A549 (cell line): Measurements from ENCODE around the gene H6PD. TPM values are rescaled to one million over a fixed set of nuclear protein-coding genes. Genes with fewer than 3 reads are reported as not detected.

Experiments used
- ATAC-seq, 2 experiments: fragments of 200-7000 bp in 1 of 2; fragments of >200 bp in 1 of 2; cut with Nextera tagmentation in 1 of 2; cut with Tn5 transposase in 1 of 2; 3 replicates each; pipeline versions ENCODE4 v1.8.0 to v1.9.1; 2018 to 2020; ENCODE audit warnings: mild to moderate bottlenecking in 1 of 2, moderate library complexity in 1 of 2
- CTCF ChIA-PET: fragments of 300-600 bp; sonication (Branson Sonifier 250); formaldehyde crosslinking; extraction: SDS; loops from one replicate; lab custom pipeline; 2021; ENCODE audit warnings: antibody characterized with exemption, inconsistent platforms; lab: Yijun Ruan, JAX
- POLR2A ChIA-PET: fragments of 350-600 bp; formaldehyde crosslinking; extraction: SDS; loops from one replicate; lab custom pipeline; 2021; ENCODE audit warnings: antibody characterized with exemption, inconsistent platforms; lab: Yijun Ruan, JAX
- DNase-seq, 2 experiments: peaks; one replicate each; pipeline versions ENCODE4 v3.0.0 to v3.0.0-alpha.2; 2011 to 2016; ENCODE audit warnings: low read depth in 1 of 2, low spot score in 1 of 2
- FAIRE-seq: peaks from 2 replicates; lab custom pipeline; 2011; peaks lifted over from hg19 to GRCh38; lab: Jason Lieb, UNC
- H3K27ac ChIP-seq, 2 experiments: fragments of >200 bp; sonication (Bioruptor Twin); formaldehyde crosslinking; 3 replicates each; pipeline ENCODE4 v1.5.1; 2016 to 2017
- H3K4me1 ChIP-seq: fragments of >200 bp; sonication (Bioruptor Twin); formaldehyde crosslinking; 3 replicates; pipeline ENCODE4 v1.6.1; 2016
- H3K4me2 ChIP-seq: fragments of >200 bp; sonication (Bioruptor Twin); formaldehyde crosslinking; 3 replicates; pipeline ENCODE4 v1.6.1; 2016
- H3K4me3 ChIP-seq: fragments of >200 bp; sonication (Bioruptor Twin); formaldehyde crosslinking; 3 replicates; pipeline ENCODE4 v1.5.1; 2016
- H3K9me3 ChIP-seq: fragments of >200 bp; sonication (Bioruptor Twin); formaldehyde crosslinking; 3 replicates; pipeline ENCODE4 v1.6.1; 2016
- BHLHE40 ChIP-seq: IDR thresholded peaks from 2 replicates; pipeline ENCODE4 v1.6.1; 2012; ENCODE audit warnings: low read depth, low read length, inconsistent platforms
- CHD4 ChIP-seq: fragments of 200-600 bp; sonication (generic); IDR thresholded peaks from 2 replicates; pipeline ENCODE4 v1.6.1; 2016; ENCODE audit warnings: antibody characterized with exemption, mild to moderate bottlenecking, borderline replicate concordance
- CTCF ChIP-seq: fragments of >200 bp; sonication (Bioruptor Twin); formaldehyde crosslinking; IDR thresholded peaks from 3 replicates; pipeline ENCODE4 v1.5.1; 2016
- EHF ChIP-seq: fragments of 250-450 bp; sonication (Bioruptor Pico); IDR thresholded peaks from 2 replicates; pipeline ENCODE4 v1.5.0; 2020; ENCODE audit warnings: mild to moderate bottlenecking
- FOSB ChIP-seq: fragments of 250-450 bp; sonication (Bioruptor Pico); IDR thresholded peaks from 2 replicates; pipeline ENCODE4 v1.5.0; 2020; ENCODE audit warnings: mild to moderate bottlenecking, moderate library complexity
- HOXA7 ChIP-seq: fragments of 250-450 bp; sonication (Bioruptor Pico); IDR thresholded peaks from 2 replicates; pipeline ENCODE4 v1.5.0; 2020; ENCODE audit warnings: mild to moderate bottlenecking, moderate library complexity
- HOXB5 ChIP-seq: fragments of 250-450 bp; sonication (Bioruptor Pico); IDR thresholded peaks from 2 replicates; pipeline ENCODE4 v1.5.0; 2020; ENCODE audit warnings: mild to moderate bottlenecking, moderate library complexity
- KDM1A ChIP-seq: fragments of 200-600 bp; sonication (generic); IDR thresholded peaks from 2 replicates; pipeline ENCODE4 v1.6.1; 2016; ENCODE audit warnings: low read depth, mild to moderate bottlenecking
- MAFK ChIP-seq: fragments of 450-650 bp; IDR thresholded peaks from 2 replicates; pipeline ENCODE4 v1.6.1; 2014; ENCODE audit not compliant: partially characterized antibody
- MAZ ChIP-seq: fragments of 150-350 bp; IDR thresholded peaks from 2 replicates; pipeline ENCODE4 v1.6.1; 2014; ENCODE audit warnings: antibody characterized with exemption, low read depth, low read length, borderline replicate concordance
- MYC ChIP-seq: IDR thresholded peaks from 2 replicates; pipeline ENCODE4 v1.6.1; 2012; ENCODE audit warnings: mild to moderate bottlenecking, inconsistent platforms, low read length, improper control_type of control experiment, borderline replicate concordance
- NFE2L2 ChIP-seq: fragments of 150-350 bp; conservative IDR thresholded peaks from 2 replicates; pipeline ENCODE4 v1.6.1; 2014; ENCODE audit warnings: low read length
- PHF8 ChIP-seq: fragments of 200-600 bp; sonication (generic); IDR thresholded peaks from 2 replicates; pipeline ENCODE4 v1.6.1; 2016; ENCODE audit warnings: low read depth, mild to moderate bottlenecking, antibody characterized with exemption, moderate library complexity, borderline replicate concordance
- POLR2A ChIP-seq: IDR thresholded peaks from 2 replicates; pipeline ENCODE4 v1.6.1; 2012; ENCODE audit warnings: mild to moderate bottlenecking, low read length
- RARB ChIP-seq: fragments of 250-450 bp; sonication (Bioruptor Pico); IDR thresholded peaks from 2 replicates; pipeline ENCODE4 v1.8.0; 2021; ENCODE audit warnings: mild to moderate bottlenecking, moderate library complexity
- RNF2 ChIP-seq: fragments of 200-600 bp; sonication (generic); IDR thresholded peaks from 2 replicates; pipeline ENCODE4 v1.6.1; 2016; ENCODE audit warnings: low read depth, mild to moderate bottlenecking, antibody characterized with exemption, moderate library complexity, borderline replicate concordance
- TP53 ChIP-seq: fragments of 250-450 bp; sonication (Bioruptor Pico); IDR thresholded peaks from 2 replicates; pipeline ENCODE4 v1.5.0; 2021; ENCODE audit warnings: mild to moderate bottlenecking, moderate library complexity
- ZC3H11A ChIP-seq: fragments of 450-650 bp; IDR thresholded peaks from 2 replicates; pipeline ENCODE4 v1.6.1; 2014; ENCODE audit warnings: antibody characterized with exemption, mild to moderate bottlenecking
- ZSCAN20 ChIP-seq: fragments of 250-450 bp; sonication (Bioruptor Pico); IDR thresholded peaks from 2 replicates; pipeline ENCODE4 v1.8.0; 2022; ENCODE audit warnings: mild to moderate bottlenecking, moderate library complexity
- WGBS: methylation state at CpG from one replicate; pipeline ENCODE4 v1.1.6; 2017; ENCODE audit errors: missing lambda C conversion rate; 5-methylcytosine and 5-hydroxymethylcytosine counted together
- polyA plus RNA-seq, 4 experiments: library from polyadenylated mRNA; depleted of rRNA in 3 of 4; stranded (reverse); fragments of >200 nt; fragmentation: RNase III in 1 of 4; extraction: RNeasy Plus Mini Kit Qiagen cat#74134 plus additional on column Dnase treatment in 1 of 4; gene quantifications; 2 replicates in 3 of 4; 3 replicates in 1 of 4; pipeline ENCODE4 v1.2.3, GENCODE V29; 2011 to 2017
- TF ChIP-seq, protein P1 (sequence below): IDR thresholded peaks from 2 replicates; pipeline ENCODE4 v1.6.1; 2012
- TF ChIP-seq, protein P2 (sequence below): fragments of 450-650 bp; IDR thresholded peaks from 2 replicates; pipeline ENCODE4 v1.6.1; 2014; ENCODE audit warnings: antibody characterized with exemption
- TF ChIP-seq, protein P3 (sequence below): fragments of >200 bp; sonication (Bioruptor Twin); formaldehyde crosslinking; IDR thresholded peaks from 2 replicates; pipeline ENCODE4 v1.6.1; 2016

H6PD gene
- polyA plus RNA-seq, 2 of the 4 experiments (the other 2 are of a cell fraction) = 6.0 to 7.9 TPM

GRCh38 chr1:9228609-9229008, 6.0 kb upstream of the H6PD start:
- H3K4me2 ChIP-seq = no peak overlapping the region
- no peaks in the 10 kb centered on the region for H3K9me3 ChIP-seq
- ATAC-seq (no peak), DNase-seq (no peak), FAIRE-seq (no peak)
- H3K27ac ChIP-seq = no peak overlapping the region
- CTCF ChIA-PET = no interaction called here
- H3K4me1 ChIP-seq = peaks cover 4% of the 10 kb centered on the region; the same call in 1 of the 3 replicates
- POLR2A ChIA-PET = no interaction called here
- no peak for TF ChIP-seq BHLHE40
- TF ChIP-seq, protein P1, sequence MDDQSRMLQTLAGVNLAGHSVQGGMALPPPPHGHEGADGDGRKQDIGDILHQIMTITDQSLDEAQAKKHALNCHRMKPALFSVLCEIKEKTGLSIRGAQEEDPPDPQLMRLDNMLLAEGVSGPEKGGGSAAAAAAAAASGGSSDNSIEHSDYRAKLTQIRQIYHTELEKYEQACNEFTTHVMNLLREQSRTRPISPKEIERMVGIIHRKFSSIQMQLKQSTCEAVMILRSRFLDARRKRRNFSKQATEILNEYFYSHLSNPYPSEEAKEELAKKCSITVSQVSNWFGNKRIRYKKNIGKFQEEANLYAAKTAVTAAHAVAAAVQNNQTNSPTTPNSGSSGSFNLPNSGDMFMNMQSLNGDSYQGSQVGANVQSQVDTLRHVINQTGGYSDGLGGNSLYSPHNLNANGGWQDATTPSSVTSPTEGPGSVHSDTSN = no peak
- 60% methylated on average over 4 of the region's 4 CpGs for WGBS
- H3K4me3 ChIP-seq = no peak overlapping the region

DNA sequence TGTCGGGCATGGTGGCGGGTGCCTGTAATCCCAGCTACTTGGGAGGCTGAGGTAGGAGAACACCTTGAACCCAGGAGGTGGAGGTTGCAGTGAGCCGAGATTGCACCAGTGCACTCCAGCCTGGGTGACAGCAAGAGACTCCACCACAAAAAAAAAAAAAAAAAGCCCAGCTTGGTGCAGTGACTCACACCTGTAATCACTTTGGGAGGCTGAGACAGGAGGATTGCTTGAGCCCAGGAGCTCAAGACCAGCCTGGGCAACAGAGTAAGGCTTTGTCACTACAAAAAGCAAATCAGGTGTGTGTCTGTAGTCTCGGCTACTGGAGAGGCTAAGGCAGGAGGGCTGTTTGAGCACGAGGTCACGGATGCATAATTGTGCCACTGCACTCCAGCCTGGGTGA, 5.0 kb upstream of the H6PD start:
- TF ChIP-seq MYC (no peak), ZC3H11A (no peak), PHF8 (no peak), CHD4 (no peak), FOSB (no peak), TP53 (CRISPR knock-in tag) (no peak), NFE2L2 (no peak), HOXB5 (CRISPR knock-in tag) (no peak), EHF (no peak), POLR2A (no peak), KDM1A (no peak), ZSCAN20 (no peak), RARB (no peak), MAZ (no peak), CTCF (no peak), MAFK (no peak), RNF2 (no peak)
- TF ChIP-seq, protein P2, sequence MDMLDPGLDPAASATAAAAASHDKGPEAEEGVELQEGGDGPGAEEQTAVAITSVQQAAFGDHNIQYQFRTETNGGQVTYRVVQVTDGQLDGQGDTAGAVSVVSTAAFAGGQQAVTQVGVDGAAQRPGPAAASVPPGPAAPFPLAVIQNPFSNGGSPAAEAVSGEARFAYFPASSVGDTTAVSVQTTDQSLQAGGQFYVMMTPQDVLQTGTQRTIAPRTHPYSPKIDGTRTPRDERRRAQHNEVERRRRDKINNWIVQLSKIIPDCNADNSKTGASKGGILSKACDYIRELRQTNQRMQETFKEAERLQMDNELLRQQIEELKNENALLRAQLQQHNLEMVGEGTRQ = no peak
- TF ChIP-seq, protein P3, sequence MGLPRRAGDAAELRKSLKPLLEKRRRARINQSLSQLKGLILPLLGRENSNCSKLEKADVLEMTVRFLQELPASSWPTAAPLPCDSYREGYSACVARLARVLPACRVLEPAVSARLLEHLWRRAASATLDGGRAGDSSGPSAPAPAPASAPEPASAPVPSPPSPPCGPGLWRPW = no peak
- H3K27ac ChIP-seq = no peak overlapping the region
- ChIA-PET POLR2A (interaction anchor here (0.6 kb wide), 1 partner anchor 15 kb away, joined by 3 read pairs; no protein-coding TSS in a partner anchor), CTCF (interaction anchor here (1.0 to 1.2 kb wide), 2 partner anchors 34 to 119 kb away, joined by 4 read pairs; no protein-coding TSS in a partner anchor)
- no peaks in the 10 kb centered on the region for H3K9me3 ChIP-seq
- no peak for DNase-seq
- peaks cover 10% of the 10 kb centered on the region; the same call in 2 of the 3 replicates for H3K4me1 ChIP-seq
- H3K4me3 ChIP-seq = no peak overlapping the region
- ATAC-seq = no peak
- FAIRE-seq = no peak
- H3K4me2 ChIP-seq = no peak overlapping the region
- 90% methylated on average over 6 of the region's 6 CpGs for WGBS

DNA sequence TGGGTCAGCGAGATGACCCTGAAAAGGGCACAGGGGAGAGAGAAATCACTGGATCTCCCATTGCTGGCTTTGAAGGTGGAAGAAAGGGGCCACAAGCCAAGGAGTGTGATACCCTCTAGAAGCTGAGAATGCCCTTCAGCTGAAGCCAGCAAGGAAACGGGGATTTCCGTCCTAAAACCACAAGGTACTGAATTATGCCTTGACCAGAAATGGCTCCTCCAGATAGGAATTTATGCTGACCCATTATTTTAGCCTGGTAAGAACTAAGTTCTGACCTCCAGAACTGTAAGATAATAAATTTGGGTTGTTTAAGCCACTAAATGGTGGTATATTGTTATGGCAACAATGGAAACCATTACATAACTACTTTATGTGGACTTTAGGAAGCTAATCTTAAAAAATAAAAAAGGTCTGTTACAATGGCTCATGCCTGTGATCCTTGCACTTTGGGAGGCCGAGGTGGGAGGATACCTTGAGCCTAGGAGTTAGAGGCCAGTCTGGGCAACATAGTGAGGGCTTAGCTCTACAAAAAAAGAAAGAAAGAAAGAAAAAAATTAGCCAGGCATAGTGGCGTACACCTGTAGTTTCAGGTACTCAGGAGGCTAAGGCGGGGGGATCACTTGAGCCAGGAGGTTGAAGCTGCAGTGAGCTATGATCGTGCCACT, 3.6 kb upstream of the H6PD start:
- POLR2A ChIA-PET = no interaction called here

More for the DNA sequence above, 3.6 kb upstream of the H6PD start:
- ATAC-seq (no peak), DNase-seq (no peak), FAIRE-seq (no peak)
- TF ChIP-seq HOXA7 (CRISPR knock-in tag) = no peak
- peak; percentile 39 for TF ChIP-seq MAFK
- no peak overlapping the region for H3K4me2 ChIP-seq
- CTCF ChIA-PET = interaction anchor here (1.2 kb wide), 1 partner anchor 120 kb away, joined by 4 read pairs; no protein-coding TSS in a partner anchor
- no peak overlapping the region for H3K27ac ChIP-seq
- H3K9me3 ChIP-seq = no peaks in the 10 kb centered on the region
- peaks cover 16% of the 10 kb centered on the region for H3K4me1 ChIP-seq
- H3K4me3 ChIP-seq = no peak overlapping the region
- WGBS = 82% methylated on average over 7 of the region's 7 CpGs
